Measurements from ENCODE around the gene KIF5A. TPM values are rescaled to one million over a fixed set of nuclear protein-coding genes. Genes with fewer than 3 reads are reported as not detected.

Gene KIF5A
- total and polyA plus RNA-seq, 2 of the 13 experiments (the other 11 are each of a cell fraction or from before 2014, with no cell fraction given): 1.6 to 11.9 TPM

DNA sequence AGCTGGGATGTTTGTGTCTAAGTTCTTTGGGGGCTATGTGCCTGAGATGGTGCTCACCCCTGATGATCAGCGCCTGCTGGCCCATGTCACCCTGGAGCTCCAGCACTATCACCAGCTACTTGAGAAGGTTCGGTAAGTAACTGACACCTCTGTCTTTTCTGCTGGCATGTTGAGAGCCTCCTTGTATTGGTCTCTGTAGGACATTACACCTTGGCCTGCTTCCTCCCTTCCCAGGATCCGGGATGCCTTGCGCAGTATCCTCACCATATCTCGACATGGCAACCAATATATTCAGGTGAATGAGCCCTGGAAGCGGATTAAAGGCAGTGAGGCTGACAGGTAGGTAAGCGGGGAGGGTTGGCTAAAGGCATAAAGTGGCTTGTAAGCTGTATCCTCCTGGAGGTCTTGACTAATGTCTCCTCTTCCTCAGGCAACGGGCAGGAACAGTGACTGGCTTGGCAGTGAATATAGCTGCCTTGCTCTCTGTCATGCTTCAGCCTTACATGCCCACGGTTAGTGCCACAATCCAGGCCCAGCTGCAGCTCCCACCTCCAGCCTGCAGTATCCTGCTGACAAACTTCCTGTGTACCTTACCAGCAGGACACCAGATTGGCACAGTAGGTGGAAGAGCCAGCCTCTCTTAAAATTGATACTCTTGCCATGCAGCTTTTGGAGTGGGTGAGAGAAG lies 35.0 kb upstream of the KIF5A start (continued):
- peak; percentile 82 for TF ChIP-seq ZC3H13 (CRISPR knock-in tag; IDR thresholded peaks at IDR 0.05)
- TF ChIP-seq POLR2G (IDR thresholded peaks at IDR 0.05; ENCODE audit: low read depth, low read length): peak; percentile 46; the same call in 1 of the 2 replicates

DNA sequence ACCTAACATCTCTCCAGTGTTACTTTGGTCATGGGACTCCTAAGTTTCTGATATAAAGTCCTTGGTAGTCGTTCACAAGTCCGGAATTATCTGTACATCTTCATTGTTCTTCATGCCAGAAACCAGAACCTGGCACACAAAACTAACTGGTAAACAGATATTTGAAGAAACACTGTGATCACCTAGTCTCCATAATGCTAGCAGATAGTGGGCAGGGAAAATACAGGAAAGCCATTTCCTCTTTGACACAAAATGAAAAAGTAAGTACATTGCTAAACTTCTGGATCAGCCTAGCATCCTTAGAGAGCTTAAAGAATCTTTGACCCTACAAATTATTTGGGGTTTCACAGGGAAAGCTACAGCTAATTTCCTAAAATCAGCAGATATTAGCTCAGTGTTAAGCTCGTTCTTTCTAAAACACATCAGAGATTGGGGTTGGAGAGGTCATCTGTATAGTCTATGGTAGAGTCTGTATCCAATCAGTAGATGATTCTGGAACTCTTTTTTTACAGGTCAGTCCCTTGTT lies 34.4 kb upstream of the KIF5A start:
- DNase-seq (ENCODE audit: low spot score) (no peak), ATAC-seq (no peak), FAIRE-seq (no peak)
- peaks cover 31 to 66% of the 10 kb centered on the region in 2 experiments for H3K36me3 ChIP-seq (replicated peaks in 1 of 2; ENCODE audit: control insufficient read depth in 1 of 2, insufficient read depth in 2 of 2, low read length in 2 of 2)
- H3K4me2 ChIP-seq (ENCODE audit: low read depth, low read length): no peak overlapping the region
- H3K9ac ChIP-seq (ENCODE audit: insufficient read depth, low read depth, low read length): no peak overlapping the region
- H3K4me1 ChIP-seq (ENCODE audit: insufficient read depth, low read length): peaks cover 18% of the 10 kb centered on the region
- POLR2A ChIA-PET: interaction anchor here (0.8 to 7.8 kb wide), 4 partner anchors 9 to 60 kb away, joined by 3 to 90 read pairs (median 7); partner anchors contain the start of gene DCTN2
- WGBS (ENCODE audit: low lambda C conversion rate): 85% methylated on average over 3 of the region's 3 CpGs
- H3K79me2 ChIP-seq (ENCODE audit: insufficient read depth, low read length): peaks cover 24% of the 10 kb centered on the region
- BruUV-seq (replicated peaks): no TSS peak
- no peak overlapping the region for H3K4me3 ChIP-seq (replicated peaks in 1 of 3; ENCODE audit: insufficient read depth in 1 of 3, low read depth in 2 of 3, low read length in 3 of 3)
- CTCF ChIA-PET (ENCODE audit: low intra/inter-chr PET ratio, low total read pairs): no interaction called here
- no peak overlapping the region for H3K27ac ChIP-seq (ENCODE audit: extremely low read length, insufficient read depth, low read length)
- peaks cover 35% of the 10 kb centered on the region for H4K20me1 ChIP-seq (ENCODE audit: insufficient read depth, low read length)
- H3K27me3 ChIP-seq (ENCODE audit: control insufficient read depth in 1 of 2, insufficient read depth in 2 of 2, low read length in 2 of 2): no peaks in the 10 kb centered on the region; a peak in 1 of 5 replicates
- intact Hi-C loops (cut with micrococcal nuclease; ENCODE audit: unreplicated experiment): no loop called here
- no peak overlapping the region for H2AFZ ChIP-seq (ENCODE audit: low read length)
- no peaks in the 10 kb centered on the region for H3K9me3 ChIP-seq (ENCODE audit: low read length)
- TF ChIP-seq RBM22 (optimal IDR thresholded peaks at IDR 0.05; ENCODE audit: low read length) (peak; percentile 1), NCOA5 (CRISPR knock-in tag; IDR thresholded peaks at IDR 0.05) (no peak)
- in situ Hi-C loops (cut with HindIII; ENCODE audit: extremely low pct_ligation_motif_present, low pct_unique_long_range_greater_than_20kb): no loop called here

DNA sequence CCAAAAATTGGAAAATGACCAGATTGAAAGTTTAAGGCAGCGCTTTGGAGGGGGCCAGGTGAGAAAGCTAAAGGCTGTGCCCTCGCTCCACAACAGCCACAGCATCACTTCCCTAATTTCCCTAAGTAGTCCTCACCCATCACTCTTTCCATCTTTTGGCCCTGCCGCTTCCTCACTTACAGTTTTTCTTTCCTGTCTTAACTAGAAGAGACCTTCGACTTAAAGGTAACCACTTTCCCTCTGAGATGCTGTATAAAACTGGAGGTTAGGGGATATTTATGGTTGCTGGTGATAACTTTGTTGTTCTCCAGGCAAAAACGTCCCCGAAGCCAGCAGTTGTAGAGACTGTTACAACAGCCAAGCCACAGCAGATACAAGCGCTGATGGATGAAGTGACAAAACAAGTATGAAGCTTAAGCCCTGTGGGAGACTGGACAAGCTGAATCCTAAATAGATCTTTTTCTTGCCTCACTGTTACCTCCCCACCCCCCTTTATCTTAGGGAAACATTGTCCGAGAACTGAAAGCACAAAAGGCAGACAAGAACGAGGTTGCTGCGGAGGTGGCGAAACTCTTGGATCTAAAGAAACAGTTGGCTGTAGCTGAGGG lies 33.8 kb upstream of the KIF5A start:
- BruUV-seq (replicated peaks): TSS peak; percentile 13
- 95% methylated on average over 11 of the region's 11 CpGs for WGBS (ENCODE audit: low lambda C conversion rate)
- no peak overlapping the region for H3K27ac ChIP-seq (ENCODE audit: extremely low read length, insufficient read depth, low read length)
- peaks cover 24% of the 10 kb centered on the region for H3K79me2 ChIP-seq (ENCODE audit: insufficient read depth, low read length)
- no peak for TF ChIP-seq ZNF598 (CRISPR knock-in tag; IDR thresholded peaks at IDR 0.05; ENCODE audit: borderline replicate concordance)
- peak; percentile 83 for TF ChIP-seq RBM22 (optimal IDR thresholded peaks at IDR 0.05; ENCODE audit: low read length)
- TF ChIP-seq POLR2G (IDR thresholded peaks at IDR 0.05; ENCODE audit: low read depth, low read length): peak; percentile 77
- no peak for TF ChIP-seq TCF7L2 (IDR thresholded peaks at IDR 0.05; ENCODE audit: low read depth, low read length)
- TF ChIP-seq, protein P1, sequence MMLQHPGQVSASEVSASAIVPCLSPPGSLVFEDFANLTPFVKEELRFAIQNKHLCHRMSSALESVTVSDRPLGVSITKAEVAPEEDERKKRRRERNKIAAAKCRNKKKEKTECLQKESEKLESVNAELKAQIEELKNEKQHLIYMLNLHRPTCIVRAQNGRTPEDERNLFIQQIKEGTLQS (CRISPR knock-in tag; IDR thresholded peaks at IDR 0.05): no peak
- peak; percentile 9 for TF ChIP-seq AGO2 (optimal IDR thresholded peaks at IDR 0.05; ENCODE audit: low read depth, low read length)
- TF ChIP-seq POLR2A (IDR thresholded peaks at IDR 0.05; ENCODE audit: insufficient read depth in 1 of 2, low read depth in 2 of 2, low read length in 2 of 2): peak; percentile 7 to 44; a peak in 3 of 4 replicates
- TF ChIP-seq, protein P2, sequence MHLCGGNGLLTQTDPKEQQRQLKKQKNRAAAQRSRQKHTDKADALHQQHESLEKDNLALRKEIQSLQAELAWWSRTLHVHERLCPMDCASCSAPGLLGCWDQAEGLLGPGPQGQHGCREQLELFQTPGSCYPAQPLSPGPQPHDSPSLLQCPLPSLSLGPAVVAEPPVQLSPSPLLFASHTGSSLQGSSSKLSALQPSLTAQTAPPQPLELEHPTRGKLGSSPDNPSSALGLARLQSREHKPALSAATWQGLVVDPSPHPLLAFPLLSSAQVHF (CRISPR knock-in tag; IDR thresholded peaks at IDR 0.05): no peak
- TF ChIP-seq KDM3A (CRISPR knock-in tag; IDR thresholded peaks at IDR 0.05; ENCODE audit: low read depth): no peak
- DNase-seq (ENCODE audit: low spot score): no peak
- ChIA-PET POLR2A (interaction anchor here (1.0 to 7.8 kb wide), 6 partner anchors 8 to 75 kb away, joined by 3 to 90 read pairs (median 6); partner anchors contain the start of genes INHBE and PIP4K2C), CTCF (ENCODE audit: low intra/inter-chr PET ratio, low total read pairs) (no interaction called here)
- H2AFZ ChIP-seq (ENCODE audit: low read length): no peak overlapping the region
- peaks cover 35% of the 10 kb centered on the region for H4K20me1 ChIP-seq (ENCODE audit: insufficient read depth, low read length)
- in situ Hi-C loops (cut with HindIII; ENCODE audit: extremely low pct_ligation_motif_present, low pct_unique_long_range_greater_than_20kb) (no loop called here), intact Hi-C loops (cut with micrococcal nuclease; ENCODE audit: unreplicated experiment) (no loop called here)
- H3K27me3 ChIP-seq (ENCODE audit: control insufficient read depth in 1 of 2, insufficient read depth in 2 of 2, low read length in 2 of 2): no peaks in the 10 kb centered on the region; a peak in 1 of 5 replicates
- ATAC-seq: no peak
- peaks cover 31 to 63% of the 10 kb centered on the region in 2 experiments for H3K36me3 ChIP-seq (replicated peaks in 1 of 2; ENCODE audit: control insufficient read depth in 1 of 2, insufficient read depth in 2 of 2, low read length in 2 of 2)
- no peak overlapping the region for H3K4me3 ChIP-seq (replicated peaks in 1 of 3; ENCODE audit: insufficient read depth in 1 of 3, low read depth in 2 of 3, low read length in 3 of 3)
- H3K4me2 ChIP-seq (ENCODE audit: low read depth, low read length): no peak overlapping the region
- no peak overlapping the region for H3K9ac ChIP-seq (ENCODE audit: insufficient read depth, low read depth, low read length)
- H3K9me3 ChIP-seq (ENCODE audit: low read length): no peaks in the 10 kb centered on the region
- no peak for FAIRE-seq
- H3K4me1 ChIP-seq (ENCODE audit: insufficient read depth, low read length): peaks cover 19% of the 10 kb centered on the region
